Measurements from ENCODE around the gene ANLN. TPM values are rescaled to one million over a fixed set of nuclear protein-coding genes. Genes with fewer than 3 reads are reported as not detected.
"Not testable (repeated sequence)": the region's sequence is repeated elsewhere in the genome, so short reads cannot be mapped to it uniquely, and the experiment has no call there.

The ANLN gene
- total RNA-seq, 1 donor from 2014 or later = 3.3 TPM

DNA sequence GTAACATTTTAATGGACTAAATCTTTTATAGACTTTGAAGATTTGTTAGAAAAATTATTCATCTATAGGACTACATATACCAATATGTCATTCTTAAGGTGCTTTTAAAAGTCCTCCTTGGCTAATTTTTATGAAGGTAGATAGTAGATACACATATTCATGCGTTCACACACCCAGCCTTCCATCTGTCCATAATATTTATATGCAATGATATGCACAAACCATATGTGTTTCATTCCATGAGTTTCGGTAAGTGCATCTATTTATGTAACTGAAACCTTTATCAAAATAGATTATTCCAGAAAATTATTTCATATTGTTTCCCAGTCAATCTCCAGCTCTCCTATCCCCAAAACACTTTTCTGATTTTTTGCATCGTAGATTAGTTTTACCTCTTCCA lies 101.7 kb downstream of the ANLN start:
- Histone ChIP-seq H3K27me3 (no peaks in the 10 kb centered on the region), H3K4me1 (no peaks in the 10 kb centered on the region), H3K36me3 (no peaks in the 10 kb centered on the region), H3K9me3 (no peaks in the 10 kb centered on the region), H3K27ac (no peak overlapping the region), H3K4me3 (no peak overlapping the region)
- ATAC-seq = no peak
- no peak for DNase-seq
- intact Hi-C loops (cut with DNase I) = no loop called here
- TF ChIP-seq, protein P1, sequence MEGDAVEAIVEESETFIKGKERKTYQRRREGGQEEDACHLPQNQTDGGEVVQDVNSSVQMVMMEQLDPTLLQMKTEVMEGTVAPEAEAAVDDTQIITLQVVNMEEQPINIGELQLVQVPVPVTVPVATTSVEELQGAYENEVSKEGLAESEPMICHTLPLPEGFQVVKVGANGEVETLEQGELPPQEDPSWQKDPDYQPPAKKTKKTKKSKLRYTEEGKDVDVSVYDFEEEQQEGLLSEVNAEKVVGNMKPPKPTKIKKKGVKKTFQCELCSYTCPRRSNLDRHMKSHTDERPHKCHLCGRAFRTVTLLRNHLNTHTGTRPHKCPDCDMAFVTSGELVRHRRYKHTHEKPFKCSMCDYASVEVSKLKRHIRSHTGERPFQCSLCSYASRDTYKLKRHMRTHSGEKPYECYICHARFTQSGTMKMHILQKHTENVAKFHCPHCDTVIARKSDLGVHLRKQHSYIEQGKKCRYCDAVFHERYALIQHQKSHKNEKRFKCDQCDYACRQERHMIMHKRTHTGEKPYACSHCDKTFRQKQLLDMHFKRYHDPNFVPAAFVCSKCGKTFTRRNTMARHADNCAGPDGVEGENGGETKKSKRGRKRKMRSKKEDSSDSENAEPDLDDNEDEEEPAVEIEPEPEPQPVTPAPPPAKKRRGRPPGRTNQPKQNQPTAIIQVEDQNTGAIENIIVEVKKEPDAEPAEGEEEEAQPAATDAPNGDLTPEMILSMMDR (IDR thresholded peaks at IDR 0.05) = no peak

DNA sequence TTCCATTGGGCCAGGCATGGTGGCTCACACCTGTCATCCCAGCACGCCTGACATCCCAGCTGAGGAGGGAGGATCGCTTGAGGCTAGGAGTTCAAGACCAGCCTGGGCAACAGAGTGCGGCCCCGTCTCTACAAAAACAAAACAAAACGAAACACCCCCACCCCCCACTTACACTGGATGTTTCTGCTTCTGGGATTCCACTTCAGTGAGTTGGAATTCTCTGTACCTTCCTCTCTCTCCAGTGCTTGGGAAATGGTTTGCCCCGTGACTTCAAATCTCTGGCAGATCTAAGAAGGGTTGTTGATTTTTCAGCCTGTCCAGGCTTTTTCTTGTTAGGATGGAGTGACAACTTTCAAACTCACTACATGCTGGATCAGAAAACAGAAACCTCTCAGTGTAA lies 106.9 kb downstream of the ANLN start:
- intact Hi-C loops (cut with DNase I) = no loop called here
- no peak for ATAC-seq
- no peaks in the 10 kb centered on the region for H3K9me3 ChIP-seq
- no peak overlapping the region for H3K4me3 ChIP-seq
- H3K27ac ChIP-seq = no peak overlapping the region
- TF ChIP-seq, protein P1 (IDR thresholded peaks at IDR 0.05) = no peak
- H3K36me3 ChIP-seq = no peaks in the 10 kb centered on the region
- H3K27me3 ChIP-seq = no peaks in the 10 kb centered on the region
- no peaks in the 10 kb centered on the region for H3K4me1 ChIP-seq
- no peak for DNase-seq

DNA sequence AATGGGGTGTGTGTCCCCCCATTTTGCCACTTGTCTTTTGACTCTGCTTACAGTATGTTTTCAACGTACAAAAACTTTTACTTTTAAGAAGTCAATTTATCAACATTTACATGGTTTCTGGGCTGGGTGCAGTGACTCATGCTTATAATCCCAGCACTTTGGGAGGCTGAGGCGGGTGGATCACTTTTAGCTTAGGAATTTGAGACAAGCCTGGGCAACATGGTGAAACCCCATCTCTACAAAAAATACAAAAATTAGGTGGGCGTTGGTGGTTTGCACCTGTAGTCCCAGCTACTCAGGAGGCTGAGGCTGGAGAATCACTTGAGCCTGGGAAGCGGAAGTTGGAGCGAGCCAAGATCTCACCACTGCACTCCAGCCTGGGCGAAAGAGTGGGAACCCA lies 107.5 kb downstream of the ANLN start:
- H3K4me1 ChIP-seq; H3K27ac ChIP-seq; H3K36me3 ChIP-seq; DNase-seq; H3K9me3 ChIP-seq; H3K4me3 ChIP-seq; intact Hi-C loops (cut with DNase I); H3K27me3 ChIP-seq; ATAC-seq: not testable (repeated sequence)

DNA sequence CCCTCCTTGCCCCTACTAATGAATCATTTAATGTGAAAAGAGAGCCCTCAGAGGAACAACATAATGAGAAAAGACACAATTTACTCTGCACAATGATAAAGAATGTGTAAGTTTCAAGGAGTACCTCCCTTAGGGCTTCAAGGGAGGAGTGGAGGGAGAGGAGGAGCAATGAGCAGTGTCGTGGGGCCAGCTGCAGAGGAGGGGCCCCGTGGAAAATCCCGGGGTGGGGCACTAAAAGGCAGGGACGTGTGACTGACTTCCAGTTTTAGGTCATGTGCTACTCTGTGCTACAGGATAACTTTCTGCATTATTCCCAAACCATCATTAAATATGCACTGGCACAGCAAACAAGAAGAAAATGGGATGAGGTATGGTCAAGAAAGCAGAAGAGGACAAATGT lies 108.1 kb downstream of the ANLN start:
- no peaks in the 10 kb centered on the region for H3K36me3 ChIP-seq
- H3K27me3 ChIP-seq = no peaks in the 10 kb centered on the region
- ATAC-seq (no peak), DNase-seq (no peak)
- no peak overlapping the region for H3K4me3 ChIP-seq
- intact Hi-C loops (cut with DNase I) = no loop called here
- TF ChIP-seq, protein P1 (IDR thresholded peaks at IDR 0.05) = no peak
- H3K27ac ChIP-seq = no peak overlapping the region
- no peaks in the 10 kb centered on the region for H3K9me3 ChIP-seq
- no peaks in the 10 kb centered on the region for H3K4me1 ChIP-seq

Other genes starting within 250 kb of the ANLN start
- 9.9 TPM for gene EEPD1, start 236.6 kb upstream of the ANLN start, total RNA-seq

All from upper lobe of right lung (tissue), 1 donor.